A549 (cell line): Measurements from ENCODE around the gene AUTS2. TPM values are rescaled to one million over a fixed set of nuclear protein-coding genes. Genes with fewer than 3 reads are reported as not detected.
A peak's percentile ranks its signal among the peaks of the same experiment; 100 is the strongest.

ENCODE experiments used
- ATAC-seq, 2 experiments: fragments of 200-7000 bp in 1 of 2; fragments of >200 bp in 1 of 2; cut with Nextera tagmentation in 1 of 2; cut with Tn5 transposase in 1 of 2; 3 replicates each; pipeline versions ENCODE4 v1.8.0 to v1.9.1; 2018 to 2020; ENCODE audit warnings: mild to moderate bottlenecking in 1 of 2, moderate library complexity in 1 of 2
- CTCF ChIA-PET: fragments of 300-600 bp; sonication (Branson Sonifier 250); formaldehyde crosslinking; extraction: SDS; loops from one replicate; lab custom pipeline; 2021; ENCODE audit warnings: antibody characterized with exemption, inconsistent platforms; lab: Yijun Ruan, JAX
- POLR2A ChIA-PET: fragments of 350-600 bp; formaldehyde crosslinking; extraction: SDS; loops from one replicate; lab custom pipeline; 2021; ENCODE audit warnings: antibody characterized with exemption, inconsistent platforms; lab: Yijun Ruan, JAX
- DNase-seq, 2 experiments: peaks; one replicate each; pipeline versions ENCODE4 v3.0.0 to v3.0.0-alpha.2; 2011 to 2016; ENCODE audit warnings: low read depth in 1 of 2, low spot score in 1 of 2
- FAIRE-seq: peaks from 2 replicates; lab custom pipeline; 2011; peaks lifted over from hg19 to GRCh38; lab: Jason Lieb, UNC
- H3K27ac ChIP-seq, 2 experiments: fragments of >200 bp; sonication (Bioruptor Twin); formaldehyde crosslinking; 3 replicates each; pipeline ENCODE4 v1.5.1; 2016 to 2017
- H3K4me1 ChIP-seq: fragments of >200 bp; sonication (Bioruptor Twin); formaldehyde crosslinking; 3 replicates; pipeline ENCODE4 v1.6.1; 2016
- H3K4me2 ChIP-seq: fragments of >200 bp; sonication (Bioruptor Twin); formaldehyde crosslinking; 3 replicates; pipeline ENCODE4 v1.6.1; 2016
- H3K4me3 ChIP-seq: fragments of >200 bp; sonication (Bioruptor Twin); formaldehyde crosslinking; 3 replicates; pipeline ENCODE4 v1.5.1; 2016
- H3K9me3 ChIP-seq: fragments of >200 bp; sonication (Bioruptor Twin); formaldehyde crosslinking; 3 replicates; pipeline ENCODE4 v1.6.1; 2016
- BHLHE40 ChIP-seq: IDR thresholded peaks from 2 replicates; pipeline ENCODE4 v1.6.1; 2012; ENCODE audit warnings: low read depth, low read length, inconsistent platforms
- CBX2 ChIP-seq: fragments of 200-600 bp; sonication (generic); IDR thresholded peaks from 2 replicates; pipeline ENCODE4 v1.6.1; 2016; ENCODE audit warnings: low read depth, mild to moderate bottlenecking, borderline replicate concordance
- CEBPB ChIP-seq, 2 experiments: fragments of >200 bp in 1 of 2; sonication (Bioruptor Twin) in 1 of 2; formaldehyde crosslinking in 1 of 2; IDR thresholded peaks; 2 replicates each; pipeline ENCODE4 v1.6.1; 2012 to 2016
- E2F6 ChIP-seq: IDR thresholded peaks from 2 replicates; pipeline ENCODE4 v1.6.1; 2012; ENCODE audit warnings: low read depth, borderline replicate concordance
- ESRRA ChIP-seq: fragments of 150-350 bp; IDR thresholded peaks from 2 replicates; pipeline ENCODE4 v1.6.1; 2014; ENCODE audit warnings: mild to moderate bottlenecking, low read length, borderline replicate concordance
- GATA3 ChIP-seq: IDR thresholded peaks from 2 replicates; pipeline ENCODE4 v1.6.1; 2012; ENCODE audit warnings: borderline replicate concordance
- HOXB5 ChIP-seq: fragments of 250-450 bp; sonication (Bioruptor Pico); IDR thresholded peaks from 2 replicates; pipeline ENCODE4 v1.5.0; 2020; ENCODE audit warnings: mild to moderate bottlenecking, moderate library complexity
- JUN ChIP-seq, 2 experiments: fragments of >200 bp; sonication (Bioruptor Twin); formaldehyde crosslinking; IDR thresholded peaks; 2 replicates in 1 of 2; 3 replicates in 1 of 2; pipeline ENCODE4 v1.6.1; 2016 to 2017
- JUNB ChIP-seq: fragments of >200 bp; sonication (Bioruptor Twin); formaldehyde crosslinking; IDR thresholded peaks from 2 replicates; pipeline ENCODE4 v1.6.1; 2016
- MAFK ChIP-seq: fragments of 450-650 bp; IDR thresholded peaks from 2 replicates; pipeline ENCODE4 v1.6.1; 2014; ENCODE audit not compliant: partially characterized antibody
- MAX ChIP-seq: IDR thresholded peaks from 2 replicates; pipeline ENCODE4 v1.6.1; 2012
- MAZ ChIP-seq: fragments of 150-350 bp; IDR thresholded peaks from 2 replicates; pipeline ENCODE4 v1.6.1; 2014; ENCODE audit warnings: antibody characterized with exemption, low read depth, low read length, borderline replicate concordance
- MYC ChIP-seq: IDR thresholded peaks from 2 replicates; pipeline ENCODE4 v1.6.1; 2012; ENCODE audit warnings: mild to moderate bottlenecking, inconsistent platforms, low read length, improper control_type of control experiment, borderline replicate concordance
- PBX3 ChIP-seq: IDR thresholded peaks from 2 replicates; pipeline ENCODE4 v1.6.1; 2012
- PHF8 ChIP-seq: fragments of 200-600 bp; sonication (generic); IDR thresholded peaks from 2 replicates; pipeline ENCODE4 v1.6.1; 2016; ENCODE audit warnings: low read depth, mild to moderate bottlenecking, antibody characterized with exemption, moderate library complexity, borderline replicate concordance
- POLR2A ChIP-seq: IDR thresholded peaks from 2 replicates; pipeline ENCODE4 v1.6.1; 2012; ENCODE audit warnings: mild to moderate bottlenecking, low read length
- POLR2AphosphoS2 ChIP-seq: conservative IDR thresholded peaks from 2 replicates; pipeline ENCODE4 v1.6.1; 2012; ENCODE audit warnings: low read length, improper control_type of control experiment, inconsistent platforms
- RNF2 ChIP-seq: fragments of 200-600 bp; sonication (generic); IDR thresholded peaks from 2 replicates; pipeline ENCODE4 v1.6.1; 2016; ENCODE audit warnings: low read depth, mild to moderate bottlenecking, antibody characterized with exemption, moderate library complexity, borderline replicate concordance
- USF2 ChIP-seq: fragments of 450-650 bp; IDR thresholded peaks from 2 replicates; pipeline ENCODE4 v1.6.1; 2014; ENCODE audit warnings: antibody characterized with exemption
- ZFP36 ChIP-seq: fragments of 450-650 bp; IDR thresholded peaks from 2 replicates; pipeline ENCODE4 v1.6.1; 2014; ENCODE audit warnings: borderline replicate concordance; ENCODE audit not compliant: partially characterized antibody
- ZSCAN20 ChIP-seq: fragments of 250-450 bp; sonication (Bioruptor Pico); IDR thresholded peaks from 2 replicates; pipeline ENCODE4 v1.8.0; 2022; ENCODE audit warnings: mild to moderate bottlenecking, moderate library complexity
- WGBS: methylation state at CpG from one replicate; pipeline ENCODE4 v1.1.6; 2017; ENCODE audit errors: missing lambda C conversion rate; 5-methylcytosine and 5-hydroxymethylcytosine counted together
- polyA plus RNA-seq, 4 experiments: library from polyadenylated mRNA; depleted of rRNA in 3 of 4; stranded (reverse); fragments of >200 nt; fragmentation: RNase III in 1 of 4; extraction: RNeasy Plus Mini Kit Qiagen cat#74134 plus additional on column Dnase treatment in 1 of 4; gene quantifications; 2 replicates in 3 of 4; 3 replicates in 1 of 4; pipeline ENCODE4 v1.2.3, GENCODE V29; 2011 to 2017
- TF ChIP-seq, protein P1 (sequence below): fragments of 250-450 bp; sonication (Bioruptor Pico); IDR thresholded peaks from 2 replicates; pipeline ENCODE4 v1.5.0; 2021; ENCODE audit warnings: mild to moderate bottlenecking, moderate library complexity, borderline replicate concordance

Gene AUTS2
- polyA plus RNA-seq, 2 of the 4 experiments (the other 2 are of a cell fraction): 1.6 to 3.6 TPM

DNA sequence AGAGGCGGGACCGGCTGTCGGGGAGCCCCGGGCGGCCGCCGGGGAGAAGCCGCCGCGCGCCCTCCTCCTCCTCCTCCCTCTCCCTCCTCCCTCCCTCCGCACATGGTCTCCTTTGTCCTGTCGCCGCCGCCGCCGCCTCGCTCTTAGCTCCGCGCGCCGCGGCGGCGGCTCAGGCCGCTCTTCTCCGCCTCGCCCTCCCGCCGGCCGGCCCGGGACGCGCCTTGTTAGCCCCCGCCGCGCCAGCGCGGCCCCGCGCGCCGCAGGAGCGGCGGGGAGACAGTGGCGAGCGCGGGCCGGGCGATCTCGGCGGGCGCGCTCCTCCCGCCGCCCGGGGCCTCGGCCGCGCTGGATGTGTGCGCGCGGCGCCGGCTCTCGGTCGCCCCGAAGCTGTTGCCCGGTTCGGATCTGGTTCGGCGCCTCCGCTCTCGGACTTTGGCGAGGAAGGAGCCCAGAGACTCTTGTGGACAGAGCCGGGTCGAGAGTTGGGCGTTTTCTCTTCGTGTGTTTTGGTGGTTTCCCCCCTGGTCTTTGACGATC lies 1096.2 kb downstream of the AUTS2 start:
- WGBS: 10% methylated on average over 8 of the region's 80 CpGs
- Histone ChIP-seq H3K9me3 (no peaks in the 10 kb centered on the region), H3K4me3 (peak overlapping the region; percentile 70), H3K4me1 (no peaks in the 10 kb centered on the region), H3K27ac (peak overlapping the region; percentile 70 to 88), H3K4me2 (peak overlapping the region; percentile 92)
- ChIA-PET POLR2A (no interaction called here), CTCF (interaction anchor here (1.8 kb wide), 1 partner anchor 13 kb away, joined by 3 read pairs; no protein-coding TSS in a partner anchor)
- no peak for FAIRE-seq
- TF ChIP-seq RNF2 (no peak), MAX (no peak), USF2 (no peak), JUN (IDR thresholded peaks at IDR 0.05) (no peak), HOXB5 (CRISPR knock-in tag) (no peak), POLR2AphosphoS2 (no peak), CBX2 (no peak), ZFP36 (no peak), JUNB (no peak), POLR2A (no peak)
- peak in 1 of 2 experiments; percentile 13 for DNase-seq
- ATAC-seq: peak; percentile 19 to 64

- CTCF ChIA-PET: interaction anchor here (1.8 kb wide), 1 partner anchor 12 kb away, joined by 3 read pairs; no protein-coding TSS in a partner anchor
- 6% methylated on average over 38 of the region's 77 CpGs for WGBS
- FAIRE-seq (no peak), DNase-seq (no peak), ATAC-seq (peak in 1 of 2 experiments; percentile 42; a peak in 3 of 6 replicates)
- Histone ChIP-seq H3K4me1 (no peaks in the 10 kb centered on the region), H3K4me3 (peak overlapping the region; percentile 70), H3K27ac (peak overlapping the region; percentile 70 to 88), H3K9me3 (no peaks in the 10 kb centered on the region)
- TF ChIP-seq MAZ: no peak
- TF ChIP-seq BHLHE40: no peak
- TF ChIP-seq MAFK: no peak
- TF ChIP-seq, protein P1, sequence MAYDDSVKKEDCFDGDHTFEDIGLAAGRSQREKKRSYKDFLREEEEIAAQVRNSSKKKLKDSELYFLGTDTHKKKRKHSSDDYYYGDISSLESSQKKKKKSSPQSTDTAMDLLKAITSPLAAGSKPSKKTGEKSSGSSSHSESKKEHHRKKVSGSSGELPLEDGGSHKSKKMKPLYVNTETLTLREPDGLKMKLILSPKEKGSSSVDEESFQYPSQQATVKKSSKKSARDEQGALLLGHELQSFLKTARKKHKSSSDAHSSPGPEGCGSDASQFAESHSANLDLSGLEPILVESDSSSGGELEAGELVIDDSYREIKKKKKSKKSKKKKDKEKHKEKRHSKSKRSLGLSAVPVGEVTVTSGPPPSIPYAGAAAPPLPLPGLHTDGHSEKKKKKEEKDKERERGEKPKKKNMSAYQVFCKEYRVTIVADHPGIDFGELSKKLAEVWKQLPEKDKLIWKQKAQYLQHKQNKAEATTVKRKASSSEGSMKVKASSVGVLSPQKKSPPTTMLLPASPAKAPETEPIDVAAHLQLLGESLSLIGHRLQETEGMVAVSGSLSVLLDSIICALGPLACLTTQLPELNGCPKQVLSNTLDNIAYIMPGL: no peak
- TF ChIP-seq POLR2A: no peak
- no peak for TF ChIP-seq CEBPB (IDR thresholded peaks at IDR 0.05)
- TF ChIP-seq PHF8: no peak
- TF ChIP-seq E2F6: no peak
- TF ChIP-seq MYC: no peak
- TF ChIP-seq ZSCAN20: no peak
- no peak for TF ChIP-seq ZFP36
- no peak for TF ChIP-seq CBX2
- TF ChIP-seq GATA3: no peak
- no peak for TF ChIP-seq PBX3
- TF ChIP-seq ESRRA: no peak
- TF ChIP-seq, all 56 proteins: peak for 0
- H3K4me2 ChIP-seq: peak overlapping the region; percentile 92
- POLR2A ChIA-PET: no interaction called here
These were observed 1096.9 kb downstream of the AUTS2 start for GRCh38 chr7:70694971-70695794.
